HG02623 (cell line): Measurements from ENCODE around the gene PPIL6.
A peak's percentile ranks its signal among the peaks of the same experiment; 100 is the strongest.
"Not testable (repeated sequence)": the region's sequence is repeated elsewhere in the genome, so short reads cannot be mapped to it uniquely, and the experiment has no call there.

Experiments used
- ATAC-seq: cut with Tn5 transposase; IDR thresholded peaks from one replicate; pipeline ENCODE4 v1.9.1; 2021; ENCODE audit warnings: moderate library complexity; ENCODE audit not compliant: unreplicated experiment

The PPIL6 gene

DNA sequence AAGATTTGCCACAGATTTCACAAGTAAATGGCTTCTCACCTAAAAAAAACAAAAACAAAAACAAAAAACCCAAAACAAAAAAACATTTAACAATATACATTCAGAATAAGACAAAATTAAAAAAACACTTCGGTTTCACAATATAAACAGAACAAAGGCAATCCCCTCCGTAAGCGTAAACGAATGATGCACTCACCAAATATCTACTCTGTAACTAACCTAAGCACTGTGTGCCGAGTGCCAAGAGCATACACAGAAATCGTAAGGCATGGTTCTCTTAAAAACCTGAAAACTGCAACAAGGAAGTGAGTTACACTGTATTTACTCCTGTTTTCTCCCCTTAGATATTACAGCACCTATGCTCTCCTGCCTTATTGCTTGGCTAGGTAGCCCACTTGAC is 27.3 kb upstream of the PPIL6 start:
- no peak for ATAC-seq

DNA sequence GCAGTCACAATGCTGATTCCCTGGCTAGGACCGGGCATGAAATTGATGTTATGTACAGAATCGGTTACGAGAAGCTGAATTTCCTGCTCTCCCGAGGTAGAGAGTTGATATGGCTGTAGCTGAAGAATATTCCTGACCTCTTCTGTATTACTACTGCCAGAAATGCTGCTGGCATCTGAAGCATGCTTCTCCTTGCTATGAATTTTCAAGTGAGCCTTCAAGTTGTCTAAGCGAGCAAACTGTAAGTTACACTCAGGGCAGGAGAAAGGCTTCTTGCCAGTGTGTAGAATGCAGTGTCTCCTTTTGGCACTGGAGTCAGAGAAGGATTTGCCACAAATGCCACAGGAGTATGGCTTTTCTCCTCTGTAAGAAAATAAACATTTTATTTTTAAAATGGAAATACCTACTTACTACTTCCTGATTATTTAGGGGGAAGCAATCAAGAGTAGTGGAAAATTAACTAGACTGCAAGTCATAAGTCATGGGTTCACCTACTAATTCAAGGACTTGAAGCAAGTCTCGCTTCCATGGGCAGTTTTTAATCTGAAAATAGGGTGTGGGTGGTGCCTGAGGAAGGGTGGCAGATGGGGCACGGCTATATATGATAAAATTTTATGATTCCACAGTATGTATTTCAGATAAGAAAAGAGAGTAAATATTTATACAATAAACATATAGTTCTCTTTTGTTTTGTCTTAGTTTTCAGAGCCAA is 25.9 kb upstream of the PPIL6 start:
- no peak for ATAC-seq

DNA sequence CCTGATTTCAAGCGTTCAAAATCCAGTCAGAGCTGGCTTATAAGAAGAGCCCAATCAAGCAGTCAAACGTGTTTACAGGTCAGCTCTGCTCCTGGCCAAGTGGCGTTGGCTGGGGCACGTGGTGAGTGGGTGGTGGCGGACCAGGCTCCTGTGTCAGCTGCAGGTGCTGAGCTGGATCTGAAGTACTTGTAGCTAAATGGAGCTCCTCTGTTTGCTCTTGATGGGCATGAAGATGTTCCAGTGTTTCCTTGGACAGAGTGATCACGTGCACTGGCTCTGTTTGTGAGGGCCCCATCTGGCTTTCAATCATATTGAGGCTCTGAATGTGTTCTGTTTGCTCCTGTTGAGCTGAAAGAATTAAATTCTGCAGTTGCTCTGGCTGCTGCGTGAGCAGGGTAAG is 25.3 kb upstream of the PPIL6 start:
- no peak for ATAC-seq

DNA sequence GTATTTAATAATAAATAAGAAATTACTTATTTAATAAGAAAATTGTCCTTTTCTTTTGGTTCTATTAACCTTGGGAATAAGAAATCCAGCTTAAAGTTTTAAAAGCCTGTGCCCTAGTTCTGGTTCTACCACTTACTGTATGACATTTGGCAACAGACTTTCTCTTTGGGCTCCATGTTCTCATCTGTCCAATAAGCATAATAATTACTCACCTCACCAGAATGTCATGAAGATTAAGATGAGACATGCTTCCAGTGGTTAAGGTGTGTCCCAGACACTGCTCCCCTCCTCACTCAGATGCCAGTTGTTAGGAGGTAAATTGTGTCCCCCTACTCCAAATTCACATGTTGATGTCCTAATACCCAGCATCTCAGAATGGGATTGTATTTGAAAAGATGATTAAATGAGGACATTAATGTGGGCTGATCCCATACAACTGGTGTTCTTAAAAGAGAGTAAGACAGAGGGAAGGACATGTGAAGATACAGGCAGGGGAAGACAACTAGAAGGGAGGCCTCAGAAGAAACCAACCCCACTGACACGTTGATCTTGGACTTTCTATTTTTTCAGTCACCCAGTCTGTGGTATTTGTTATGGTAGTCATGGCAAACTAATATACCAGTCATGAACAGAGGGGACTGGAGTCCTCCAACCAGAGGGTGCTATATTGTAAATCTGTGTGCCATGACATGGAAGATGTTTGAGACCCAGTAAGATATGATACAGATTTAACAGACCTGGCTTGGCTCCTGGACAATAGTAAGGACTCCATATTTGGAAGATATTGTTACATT is 21.5 kb upstream of the PPIL6 start:
- ATAC-seq, result no peak

DNA sequence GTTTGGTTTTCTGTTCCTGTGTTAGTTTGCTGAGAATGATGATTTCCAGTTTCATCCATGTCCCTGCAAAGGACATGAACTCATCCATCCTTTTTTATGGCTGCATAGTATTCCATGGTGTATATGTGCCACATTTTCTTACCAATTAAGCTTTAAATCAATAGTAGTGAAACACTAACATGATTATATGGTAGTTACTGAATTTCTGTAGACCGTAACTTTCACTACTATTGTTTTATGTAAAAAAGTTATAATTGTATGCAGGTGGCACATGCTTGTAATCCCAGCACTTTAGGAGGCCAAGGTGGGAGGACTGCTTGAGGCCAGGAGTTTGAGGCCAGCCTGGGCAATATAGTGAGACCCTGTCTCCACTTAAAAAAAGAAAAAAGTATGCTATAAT is 20.8 kb upstream of the PPIL6 start:
- not testable (repeated sequence) for ATAC-seq

DNA sequence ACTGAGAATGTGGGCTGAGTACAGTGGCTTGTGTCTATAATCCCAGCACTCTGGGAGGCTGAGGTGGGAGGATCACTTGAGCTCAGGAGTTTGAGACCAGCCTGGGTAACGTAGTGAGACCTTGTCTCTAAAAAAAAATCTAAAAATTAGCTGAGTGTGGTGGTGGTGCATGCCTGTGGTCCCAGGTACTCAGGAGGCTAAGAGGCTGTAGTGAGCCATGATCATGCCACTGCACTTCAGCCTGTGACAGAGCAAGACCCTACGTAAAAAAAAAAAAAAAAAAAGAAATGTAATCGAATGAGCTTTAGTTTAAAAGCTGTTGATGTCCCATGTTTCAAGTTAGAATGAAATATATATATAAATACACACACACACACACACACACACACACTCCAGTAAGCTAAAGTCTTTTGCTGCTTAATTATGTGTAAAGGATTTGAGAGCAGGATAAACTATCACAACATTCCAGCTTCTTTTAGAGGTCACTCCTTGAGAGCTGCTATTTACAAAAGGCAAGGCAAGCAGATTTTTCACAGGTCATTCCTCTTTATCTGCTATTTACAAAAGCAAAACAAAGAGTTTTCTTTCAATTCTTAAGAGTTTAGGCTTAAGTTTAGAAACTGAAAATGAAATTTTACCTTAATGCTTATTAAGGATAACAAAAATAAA is 19.9 kb upstream of the PPIL6 start:
- ATAC-seq, result no peak

DNA sequence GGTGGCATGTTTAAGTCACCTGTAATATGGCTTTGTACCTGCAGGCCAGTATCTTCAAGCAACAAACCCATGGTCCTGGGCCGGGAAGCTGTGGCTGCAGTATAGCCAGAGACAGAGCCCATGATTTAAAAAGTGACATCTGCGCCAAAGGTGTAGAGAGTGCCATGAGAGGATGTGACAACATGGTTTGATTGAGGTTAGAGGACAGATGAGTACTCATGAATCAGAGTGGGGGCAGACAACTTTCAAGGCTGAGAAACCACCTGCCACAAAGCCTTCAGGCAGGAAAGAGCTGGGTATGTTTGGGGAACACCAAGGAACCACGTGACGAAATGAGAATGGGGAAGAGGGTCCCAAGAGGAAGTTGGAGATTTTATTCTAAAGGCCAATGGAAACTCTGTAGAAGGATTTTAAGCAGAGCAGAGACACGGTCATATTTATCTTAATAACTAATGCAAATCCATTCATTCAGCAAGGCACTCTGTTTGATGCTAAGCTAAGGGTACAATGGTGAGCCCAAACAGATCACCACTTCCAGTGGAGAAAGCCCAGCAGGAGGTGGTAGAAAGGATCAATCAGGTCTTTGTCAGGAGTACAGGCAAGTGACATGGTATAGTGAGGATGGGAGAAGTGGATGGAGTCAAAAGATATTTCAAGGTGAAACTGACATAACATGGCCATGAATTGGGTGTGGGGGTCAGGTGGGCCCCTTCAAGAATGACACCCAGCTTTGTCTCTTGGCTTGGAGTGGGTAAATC is 18.5 kb upstream of the PPIL6 start:
- ATAC-seq, result peak; percentile 16

DNA sequence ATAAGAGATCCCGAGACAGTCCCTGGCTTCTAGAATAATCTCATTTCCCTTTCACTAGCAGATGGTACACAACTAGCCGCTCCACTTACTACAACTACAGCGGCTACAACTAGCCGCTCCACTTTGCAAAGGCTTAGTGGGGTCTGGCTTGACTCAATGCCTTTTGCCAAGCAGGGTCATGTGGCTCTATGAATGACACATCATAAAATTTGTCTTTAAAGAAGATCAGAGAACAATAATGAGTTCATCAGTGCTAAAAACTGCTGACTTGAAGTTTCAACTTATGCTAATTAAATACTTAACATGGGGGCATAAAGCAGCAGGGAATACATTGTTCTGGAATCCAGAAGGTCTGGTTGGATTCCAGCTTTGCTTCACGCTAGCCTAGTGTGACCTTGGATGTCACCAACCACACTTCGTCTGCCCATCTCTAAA is 17.2 kb upstream of the PPIL6 start:
- ATAC-seq, result no peak

DNA sequence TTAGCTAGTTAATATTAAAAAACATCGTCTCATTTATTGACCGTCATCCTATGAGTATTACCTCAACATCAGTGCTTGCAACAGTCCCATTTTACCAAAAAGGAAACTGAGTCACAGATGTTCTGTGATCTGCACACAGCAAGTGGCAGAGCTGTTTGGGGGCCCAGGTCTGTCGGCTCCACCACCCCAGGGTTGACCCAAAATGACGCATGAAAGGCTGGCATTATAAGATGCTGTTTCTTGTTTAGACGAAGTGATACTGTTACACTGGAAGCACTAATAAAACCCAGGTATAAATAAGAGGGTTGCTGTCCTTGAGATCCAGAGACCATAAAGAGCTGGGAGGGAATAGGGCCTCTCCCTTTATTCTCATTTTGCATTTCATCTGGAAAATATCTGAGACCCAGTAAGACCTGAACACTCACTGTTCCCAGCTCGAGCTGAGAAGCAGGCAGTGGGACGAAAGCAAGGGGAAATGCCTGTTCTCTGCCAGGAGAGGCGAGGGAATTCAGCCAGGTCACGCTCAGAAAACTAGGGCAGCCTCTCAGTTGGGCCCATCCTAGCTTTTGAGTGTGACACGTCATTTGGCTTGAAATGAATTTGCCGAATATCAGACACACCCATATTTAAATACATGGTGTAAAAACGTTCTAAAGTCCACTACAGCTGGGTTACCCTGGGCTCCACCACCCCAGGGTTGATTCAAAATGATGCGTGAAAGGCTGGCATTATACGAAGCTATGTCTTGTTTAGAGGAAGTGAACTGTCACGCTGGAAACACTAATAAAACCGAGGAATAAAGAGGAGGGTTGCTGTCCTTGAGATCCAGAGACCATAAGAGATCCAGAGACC is 16.5 kb upstream of the PPIL6 start:
- ATAC-seq, result no peak

DNA sequence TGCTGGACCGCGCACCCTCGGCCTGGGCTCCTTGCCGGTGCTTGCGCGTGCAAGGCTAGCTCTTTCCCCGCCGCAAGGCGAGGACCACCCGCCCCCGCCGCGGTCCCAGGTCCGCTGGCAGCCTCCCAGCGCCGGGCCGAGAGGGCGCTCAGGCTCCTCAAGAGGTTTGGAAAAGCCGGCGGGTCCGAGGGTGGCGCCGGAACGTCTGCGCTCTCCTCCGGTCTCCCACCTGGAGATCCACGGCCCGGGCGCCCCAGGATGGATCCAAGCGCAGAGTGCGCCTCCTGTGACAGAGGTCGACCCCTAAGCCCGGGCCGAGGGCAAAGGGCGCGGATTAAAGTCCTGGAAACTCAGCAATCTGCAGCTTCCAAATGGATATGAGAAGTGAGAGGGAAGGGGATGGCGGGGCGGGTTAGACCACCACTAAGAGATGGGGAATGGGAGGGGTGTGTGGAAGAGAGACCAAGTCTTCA is 15.7 kb upstream of the PPIL6 start:
- ATAC-seq, result peak; percentile 6

DNA sequence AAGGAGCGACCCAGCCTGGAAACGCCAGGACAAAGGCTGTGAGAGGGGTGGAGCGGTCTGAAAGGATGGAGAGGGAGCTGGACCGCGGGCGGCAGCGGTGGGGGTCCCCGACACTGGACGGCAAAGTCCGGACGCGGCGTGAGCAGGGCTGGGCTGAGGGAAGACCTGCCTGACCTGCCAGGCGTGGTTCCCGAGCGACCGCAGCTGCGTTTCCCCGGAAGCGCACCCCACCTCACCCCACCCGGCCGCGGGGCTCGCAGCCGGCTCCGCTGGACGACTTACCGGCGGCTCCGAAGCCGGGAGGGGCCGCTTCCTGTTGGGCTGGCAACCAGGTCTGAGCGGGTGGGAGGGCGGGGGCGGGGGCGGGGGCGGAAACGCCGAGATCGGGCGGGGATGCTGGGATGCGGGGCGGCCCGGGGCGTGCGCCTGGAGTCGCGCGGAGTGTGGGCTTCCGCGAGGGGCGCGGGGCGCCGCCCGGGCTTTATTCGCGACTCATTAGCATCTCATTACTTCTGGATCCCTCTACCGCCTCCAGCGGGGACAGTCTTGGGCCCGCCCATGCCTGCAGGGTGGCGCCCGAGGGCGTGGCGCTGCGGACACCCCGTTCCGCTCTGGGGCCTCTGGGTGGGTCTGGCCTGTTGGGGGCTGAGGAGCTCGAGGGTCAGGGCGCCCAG is 15.1 kb upstream of the PPIL6 start, which contains the start of gene MICAL1:
TSS of gene MICAL1 (minus strand) at position 336 of the 674 bp plus-strand sequence. CDS start 1,576 bp downstream, outside the sequence.
- ATAC-seq, result peak; percentile 56

DNA sequence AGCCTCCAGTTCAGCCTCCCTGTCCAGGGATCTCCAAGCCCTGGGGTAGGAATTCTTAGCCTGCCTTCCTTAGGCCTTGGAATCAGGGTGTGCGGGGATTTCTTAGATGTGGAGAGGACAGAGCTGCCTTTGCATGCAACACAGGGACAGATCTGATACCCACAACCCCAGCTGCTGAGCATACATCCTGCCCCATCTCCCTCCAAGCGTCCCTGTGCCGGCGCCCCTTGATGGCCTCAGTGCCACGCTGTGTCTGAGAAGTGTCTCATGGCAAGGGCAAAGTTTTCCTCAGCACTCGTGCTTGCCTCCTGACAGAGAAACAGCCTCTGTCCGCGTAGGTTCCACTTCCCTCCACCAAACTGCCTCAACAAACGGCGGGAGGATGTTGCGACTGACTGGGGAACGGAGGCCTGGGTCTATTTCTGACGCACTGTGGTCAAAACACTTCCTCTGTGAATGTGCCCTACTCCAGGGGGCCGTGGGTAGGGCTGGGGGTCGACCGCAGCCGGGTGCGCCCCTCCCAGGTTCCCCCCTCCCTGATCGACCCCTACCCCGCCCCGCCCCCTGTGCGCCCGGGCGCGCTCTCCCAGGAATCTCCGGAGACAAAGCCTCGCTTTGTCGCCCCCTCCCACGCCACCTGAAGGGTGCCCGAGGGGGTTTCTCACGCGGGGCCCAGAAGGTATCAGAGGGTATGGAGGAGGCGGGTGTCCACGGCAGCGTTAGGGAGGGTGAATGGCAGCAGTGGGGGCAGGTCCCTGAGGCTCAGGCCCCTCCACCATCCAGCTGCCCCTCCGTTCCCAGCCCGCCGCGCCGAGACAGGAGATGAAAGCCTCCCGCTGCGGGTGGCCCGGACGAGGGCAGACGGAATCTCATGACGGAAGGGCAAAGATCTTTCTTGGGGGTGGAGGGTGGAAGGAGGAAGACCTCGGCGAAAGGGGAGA is 14.3 kb upstream of the PPIL6 start:
- ATAC-seq, result peak; percentile 35

DNA sequence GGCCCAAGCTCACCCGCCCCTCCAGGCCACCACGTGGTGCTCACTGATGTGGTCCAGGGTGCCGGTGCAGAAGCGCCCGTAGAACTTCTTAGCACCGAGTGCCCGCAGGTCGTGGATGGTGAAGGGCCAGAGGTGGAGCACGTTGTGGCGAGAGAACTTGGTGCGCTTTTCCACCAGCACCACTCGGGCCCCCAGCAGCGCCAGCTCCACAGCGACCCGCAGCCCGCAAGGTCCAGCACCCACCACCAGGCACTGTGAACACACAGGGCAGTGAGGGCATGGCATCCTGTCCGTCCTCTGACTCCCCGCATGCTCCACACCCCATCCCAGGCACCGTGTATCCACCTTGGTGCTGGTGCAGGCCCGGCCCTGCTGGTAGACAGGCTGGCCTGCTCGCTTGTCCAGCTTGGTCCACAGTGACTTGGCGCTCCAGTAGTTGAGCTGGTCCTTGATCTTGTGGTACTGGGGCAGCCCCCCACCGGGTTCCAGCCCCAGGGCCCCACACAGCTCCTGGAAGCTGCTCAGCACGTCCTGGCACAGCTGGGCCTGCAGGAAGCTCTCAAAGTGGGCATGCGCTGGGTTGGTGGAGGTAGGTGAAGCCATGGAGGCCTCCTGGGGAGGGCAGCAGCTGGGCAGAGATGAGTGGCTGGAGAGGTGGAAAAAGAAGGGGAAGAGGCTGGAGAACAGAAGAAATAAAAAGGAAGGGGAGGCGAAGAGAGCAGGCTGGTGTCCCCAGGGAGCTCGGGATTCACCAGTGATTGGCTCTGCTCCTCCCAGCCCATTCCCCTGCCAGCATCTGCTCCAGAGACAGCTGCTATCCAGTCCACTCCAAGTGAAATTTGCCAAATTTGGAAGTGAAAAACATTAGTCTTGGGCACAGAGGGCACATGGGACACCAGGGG is 13.4 kb upstream of the PPIL6 start:
- no peak for ATAC-seq

DNA sequence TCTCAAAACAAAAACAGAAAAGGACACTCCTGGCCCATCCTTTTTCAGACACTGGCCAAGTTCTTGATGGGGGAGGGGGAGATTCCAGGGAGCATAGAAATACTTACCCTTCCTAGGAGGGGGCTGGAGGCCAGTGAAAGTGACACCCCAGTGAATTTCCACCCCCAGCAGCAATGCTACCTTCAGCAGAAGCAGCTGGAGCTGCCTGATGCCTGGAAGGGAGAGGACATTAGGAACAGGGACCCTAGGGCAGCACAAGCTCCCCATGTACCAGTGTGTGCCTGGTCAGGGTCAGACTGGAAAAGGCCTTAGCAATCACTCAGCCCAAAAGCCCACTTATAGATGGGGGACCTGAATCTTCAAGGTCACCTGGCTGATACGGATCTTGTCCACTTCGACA is 12.7 kb upstream of the PPIL6 start:
- no peak for ATAC-seq

DNA sequence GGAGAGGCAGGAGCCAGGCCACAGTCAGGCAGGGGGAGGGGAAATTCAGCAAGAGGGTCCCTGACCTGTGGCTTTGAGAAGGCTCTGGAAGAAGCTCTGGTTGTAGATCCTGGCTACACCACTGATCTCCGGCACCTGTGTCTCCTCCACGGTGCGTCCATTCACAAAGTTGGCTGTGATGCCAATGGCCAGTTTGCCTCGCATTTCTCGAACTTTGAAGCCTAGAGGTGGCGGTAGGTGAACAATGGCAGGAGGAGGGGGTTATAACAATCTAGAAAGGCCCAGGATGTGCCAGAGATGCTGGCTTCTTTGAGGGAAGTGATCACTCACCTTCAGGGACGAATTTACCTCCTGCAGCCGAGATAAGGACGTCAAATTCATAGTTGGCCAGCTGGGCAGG is 11.8 kb upstream of the PPIL6 start:
- no peak for ATAC-seq

DNA sequence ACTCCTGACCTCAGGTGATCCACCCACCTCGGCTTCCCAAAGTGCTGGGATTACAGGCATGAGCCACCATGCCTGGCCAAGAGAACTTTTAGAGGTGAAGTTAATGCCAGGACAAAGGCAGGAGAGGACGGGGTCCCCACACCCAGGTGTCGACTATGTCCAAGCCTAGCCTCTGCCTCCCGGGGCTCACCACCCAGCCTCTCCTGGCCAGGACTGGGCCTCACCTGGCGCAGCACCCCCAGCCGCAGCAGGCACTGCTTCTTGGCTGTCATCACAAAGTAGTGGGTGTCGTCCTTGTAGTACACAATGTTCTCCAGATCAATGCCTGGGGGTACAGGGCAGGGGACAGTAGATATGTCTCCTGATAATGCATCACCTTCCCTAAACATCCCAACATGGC is 10.9 kb upstream of the PPIL6 start:
- no peak for ATAC-seq

DNA sequence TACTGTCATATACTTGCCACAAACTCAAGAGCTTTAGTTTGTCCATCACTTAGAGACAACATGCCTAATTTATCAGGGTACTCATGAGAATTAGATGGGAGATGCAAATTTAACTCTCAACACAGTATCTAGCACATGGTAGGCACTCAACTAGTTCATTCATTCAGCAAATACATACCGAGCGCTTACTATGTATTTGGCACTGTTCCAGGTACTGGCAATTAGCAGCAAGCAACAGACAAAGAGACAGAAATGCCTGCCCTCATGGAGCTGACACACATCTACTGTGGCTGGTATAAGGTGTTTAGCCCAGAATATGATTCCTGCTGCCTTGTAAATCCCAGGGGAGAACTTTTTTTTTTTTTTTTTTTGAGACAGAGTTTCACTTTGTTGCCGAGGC is 10.4 kb upstream of the PPIL6 start:
- no peak for ATAC-seq
